A549 (cell line): ENCODE results near the gene TSHZ3. TPM values are rescaled to one million over a fixed set of nuclear protein-coding genes. Genes with fewer than 3 reads are reported as not detected.

ENCODE experiments used
- ATAC-seq, 2 experiments: fragments of 200-7000 bp in 1 of 2; fragments of >200 bp in 1 of 2; cut with Nextera tagmentation in 1 of 2; cut with Tn5 transposase in 1 of 2; 3 replicates each; pipeline versions ENCODE4 v1.8.0 to v1.9.1; 2018 to 2020; ENCODE audit warnings: mild to moderate bottlenecking in 1 of 2, moderate library complexity in 1 of 2
- CTCF ChIA-PET: fragments of 300-600 bp; sonication (Branson Sonifier 250); formaldehyde crosslinking; extraction: SDS; loops from one replicate; lab custom pipeline; 2021; ENCODE audit warnings: antibody characterized with exemption, inconsistent platforms; lab: Yijun Ruan, JAX
- POLR2A ChIA-PET: fragments of 350-600 bp; formaldehyde crosslinking; extraction: SDS; loops from one replicate; lab custom pipeline; 2021; ENCODE audit warnings: antibody characterized with exemption, inconsistent platforms; lab: Yijun Ruan, JAX
- DNase-seq, 2 experiments: peaks; one replicate each; pipeline versions ENCODE4 v3.0.0 to v3.0.0-alpha.2; 2011 to 2016; ENCODE audit warnings: low read depth in 1 of 2, low spot score in 1 of 2
- FAIRE-seq: peaks from 2 replicates; lab custom pipeline; 2011; peaks lifted over from hg19 to GRCh38; lab: Jason Lieb, UNC
- H3K27ac ChIP-seq, 2 experiments: fragments of >200 bp; sonication (Bioruptor Twin); formaldehyde crosslinking; 3 replicates each; pipeline ENCODE4 v1.5.1; 2016 to 2017
- H3K4me1 ChIP-seq: fragments of >200 bp; sonication (Bioruptor Twin); formaldehyde crosslinking; 3 replicates; pipeline ENCODE4 v1.6.1; 2016
- H3K4me2 ChIP-seq: fragments of >200 bp; sonication (Bioruptor Twin); formaldehyde crosslinking; 3 replicates; pipeline ENCODE4 v1.6.1; 2016
- H3K4me3 ChIP-seq: fragments of >200 bp; sonication (Bioruptor Twin); formaldehyde crosslinking; 3 replicates; pipeline ENCODE4 v1.5.1; 2016
- H3K9me3 ChIP-seq: fragments of >200 bp; sonication (Bioruptor Twin); formaldehyde crosslinking; 3 replicates; pipeline ENCODE4 v1.6.1; 2016
- CBX8 ChIP-seq: fragments of 200-600 bp; sonication (generic); IDR thresholded peaks from 2 replicates; pipeline ENCODE4 v1.6.1; 2016
- CHD2 ChIP-seq: fragments of 150-350 bp; IDR thresholded peaks from 2 replicates; pipeline ENCODE4 v1.6.1; 2014; ENCODE audit warnings: low read length; ENCODE audit not compliant: partially characterized antibody
- FOSL2 ChIP-seq, 2 experiments: fragments of 450-650 bp in 1 of 2; fragments of >200 bp in 1 of 2; sonication (Bioruptor Twin) in 1 of 2; formaldehyde crosslinking; IDR thresholded peaks; 2 replicates each; pipeline versions ENCODE4 v1.5.0 to v1.6.1; 2016 to 2020; ENCODE audit warnings: mild to moderate bottlenecking in 1 of 2, moderate library complexity in 1 of 2
- HDAC2 ChIP-seq: fragments of 200-600 bp; sonication (generic); IDR thresholded peaks from 2 replicates; pipeline ENCODE4 v1.6.1; 2016
- HOXA7 ChIP-seq: fragments of 250-450 bp; sonication (Bioruptor Pico); IDR thresholded peaks from 2 replicates; pipeline ENCODE4 v1.5.0; 2020; ENCODE audit warnings: mild to moderate bottlenecking, moderate library complexity
- HOXB5 ChIP-seq: fragments of 250-450 bp; sonication (Bioruptor Pico); IDR thresholded peaks from 2 replicates; pipeline ENCODE4 v1.5.0; 2020; ENCODE audit warnings: mild to moderate bottlenecking, moderate library complexity
- JUNB ChIP-seq: fragments of >200 bp; sonication (Bioruptor Twin); formaldehyde crosslinking; IDR thresholded peaks from 2 replicates; pipeline ENCODE4 v1.6.1; 2016
- RAD21 ChIP-seq, 2 experiments: fragments of >200 bp in 1 of 2; sonication (Bioruptor Twin) in 1 of 2; formaldehyde crosslinking in 1 of 2; IDR thresholded peaks in 1 of 2; conservative IDR thresholded peaks in 1 of 2; 2 replicates in 1 of 2; 3 replicates in 1 of 2; pipeline ENCODE4 v1.6.1; 2012 to 2018; ENCODE audit warnings: inconsistent platforms in 1 of 2
- RARB ChIP-seq: fragments of 250-450 bp; sonication (Bioruptor Pico); IDR thresholded peaks from 2 replicates; pipeline ENCODE4 v1.8.0; 2021; ENCODE audit warnings: mild to moderate bottlenecking, moderate library complexity
- RCOR1 ChIP-seq: fragments of 150-350 bp; IDR thresholded peaks from 2 replicates; pipeline ENCODE4 v1.6.1; 2014; ENCODE audit warnings: antibody characterized with exemption, low read length, low read depth
- SMC3 ChIP-seq: fragments of >200 bp; sonication (Bioruptor Twin); formaldehyde crosslinking; IDR thresholded peaks from 3 replicates; pipeline ENCODE4 v1.6.1; 2018; ENCODE audit warnings: inconsistent platforms
- TFCP2L1 ChIP-seq: fragments of 250-450 bp; sonication (Bioruptor Pico); IDR thresholded peaks from 2 replicates; pipeline ENCODE4 v1.5.0; 2021; ENCODE audit warnings: mild to moderate bottlenecking
- TP53 ChIP-seq: fragments of 250-450 bp; sonication (Bioruptor Pico); IDR thresholded peaks from 2 replicates; pipeline ENCODE4 v1.5.0; 2021; ENCODE audit warnings: mild to moderate bottlenecking, moderate library complexity
- ZNF302 ChIP-seq: fragments of 250-450 bp; sonication (Bioruptor Pico); IDR thresholded peaks from 2 replicates; pipeline ENCODE4 v1.9.0; 2021; ENCODE audit warnings: inconsistent platforms, mild to moderate bottlenecking, moderate library complexity
- WGBS: methylation state at CpG from one replicate; pipeline ENCODE4 v1.1.6; 2017; ENCODE audit errors: missing lambda C conversion rate; 5-methylcytosine and 5-hydroxymethylcytosine counted together
- polyA plus RNA-seq, 4 experiments: library from polyadenylated mRNA; depleted of rRNA in 3 of 4; stranded (reverse); fragments of >200 nt; fragmentation: RNase III in 1 of 4; extraction: RNeasy Plus Mini Kit Qiagen cat#74134 plus additional on column Dnase treatment in 1 of 4; gene quantifications; 2 replicates in 3 of 4; 3 replicates in 1 of 4; pipeline ENCODE4 v1.2.3, GENCODE V29; 2011 to 2017
- TF ChIP-seq, protein P1 (sequence below): fragments of 150-350 bp; IDR thresholded peaks from 2 replicates; pipeline ENCODE4 v1.6.1; 2014; ENCODE audit warnings: low read depth, mild to moderate bottlenecking, low read length
- TF ChIP-seq, protein P2 (sequence below): fragments of 200-600 bp; sonication (generic); IDR thresholded peaks from 2 replicates; pipeline ENCODE4 v1.6.1; 2016; ENCODE audit warnings: antibody characterized with exemption, mild to moderate bottlenecking, moderate library complexity

Gene TSHZ3
- polyA plus RNA-seq, 2 of the 4 experiments (the other 2 are of a cell fraction) = 0.92 to 2.0 TPM

DNA sequence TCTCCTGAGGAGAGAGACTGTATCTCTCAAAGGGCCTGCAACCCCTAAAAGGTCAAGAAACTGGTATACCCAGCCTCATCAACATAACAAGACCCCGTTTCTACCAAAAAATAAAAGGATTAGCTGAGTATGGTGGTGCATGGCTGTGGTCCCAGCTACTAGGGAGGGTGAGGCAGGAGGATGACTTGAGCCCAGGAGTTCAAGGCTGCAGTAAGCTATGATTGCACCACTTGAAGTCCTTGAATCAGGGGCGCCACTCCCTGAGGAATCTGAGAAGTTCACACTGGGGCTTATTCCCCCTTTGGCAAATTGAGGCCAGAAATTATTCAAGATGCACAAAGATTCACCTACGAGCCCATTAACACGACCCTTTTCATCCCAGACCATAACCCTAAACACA is 83.0 kb downstream of the TSHZ3 start (continued):
- TF ChIP-seq, protein P1, sequence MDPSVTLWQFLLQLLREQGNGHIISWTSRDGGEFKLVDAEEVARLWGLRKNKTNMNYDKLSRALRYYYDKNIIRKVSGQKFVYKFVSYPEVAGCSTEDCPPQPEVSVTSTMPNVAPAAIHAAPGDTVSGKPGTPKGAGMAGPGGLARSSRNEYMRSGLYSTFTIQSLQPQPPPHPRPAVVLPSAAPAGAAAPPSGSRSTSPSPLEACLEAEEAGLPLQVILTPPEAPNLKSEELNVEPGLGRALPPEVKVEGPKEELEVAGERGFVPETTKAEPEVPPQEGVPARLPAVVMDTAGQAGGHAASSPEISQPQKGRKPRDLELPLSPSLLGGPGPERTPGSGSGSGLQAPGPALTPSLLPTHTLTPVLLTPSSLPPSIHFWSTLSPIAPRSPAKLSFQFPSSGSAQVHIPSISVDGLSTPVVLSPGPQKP = no peak
- TF ChIP-seq RCOR1 = no peak
- no peak for TF ChIP-seq HOXA7 (CRISPR knock-in tag)
- no peak for TF ChIP-seq FOSL2 (IDR thresholded peaks at IDR 0.05)
- no peak for TF ChIP-seq FOSL2 (CRISPR knock-in tag; IDR thresholded peaks at IDR 0.05)

DNA sequence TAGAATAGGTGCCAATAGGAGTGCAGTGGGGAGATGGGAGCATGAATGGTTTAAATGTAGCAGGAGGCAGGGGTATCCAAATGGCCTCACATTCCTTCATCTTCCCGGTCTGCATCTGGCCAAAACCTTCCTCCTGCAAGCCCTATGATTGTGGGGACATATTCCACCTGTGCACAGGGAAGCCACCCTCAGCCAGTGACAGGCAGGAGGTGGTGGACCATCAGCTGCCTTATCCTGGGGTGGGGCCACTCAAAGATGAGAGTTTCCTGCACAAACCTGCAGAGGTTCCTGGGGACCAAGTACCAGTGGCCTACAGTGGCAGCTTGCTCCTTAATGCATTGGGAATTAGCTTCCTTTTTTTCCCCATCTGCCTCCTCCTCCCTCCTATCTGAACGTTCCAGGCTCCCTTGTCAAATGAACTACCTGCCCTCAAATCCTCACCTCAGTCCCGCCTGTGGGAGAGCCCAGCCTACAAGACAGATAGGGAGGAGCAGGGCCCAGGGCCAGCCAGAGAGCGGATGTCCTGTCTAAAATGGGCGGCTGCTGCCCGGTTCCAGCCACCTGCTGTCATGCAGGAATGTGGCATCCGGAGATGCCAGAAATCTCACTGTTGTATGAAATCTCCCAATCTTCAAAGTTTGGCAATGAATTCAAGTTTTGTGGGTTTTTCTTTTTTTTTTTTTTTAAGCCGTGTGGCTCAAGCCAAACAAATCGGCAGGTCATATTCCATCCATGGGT is 85.0 kb downstream of the TSHZ3 start:
- no peak for ATAC-seq
- Histone ChIP-seq H3K4me3 (no peak overlapping the region), H3K4me2 (no peak overlapping the region), H3K27ac (no peak overlapping the region), H3K4me1 (no peaks in the 10 kb centered on the region), H3K9me3 (peaks cover 12% of the 10 kb centered on the region; the same call in 2 of the 3 replicates)
- WGBS = 37% methylated on average over 9 of the region's 9 CpGs
- no peak for TF ChIP-seq CHD2
- no peak for TF ChIP-seq TFCP2L1 (CRISPR knock-in tag)
- no peak for TF ChIP-seq RAD21 (conservative IDR thresholded peaks at IDR 0.05 in 1 of 2, IDR thresholded peaks at IDR 0.05 in 1 of 2)
- TF ChIP-seq TP53 = no peak
- no peak for DNase-seq
- no peak for FAIRE-seq
- CTCF ChIA-PET = interaction anchor here (0.7 to 1.9 kb wide), 4 partner anchors 10 to 86 kb away, joined by 3 to 7 read pairs (median 4); no protein-coding TSS in a partner anchor
- POLR2A ChIA-PET = no interaction called here

DNA sequence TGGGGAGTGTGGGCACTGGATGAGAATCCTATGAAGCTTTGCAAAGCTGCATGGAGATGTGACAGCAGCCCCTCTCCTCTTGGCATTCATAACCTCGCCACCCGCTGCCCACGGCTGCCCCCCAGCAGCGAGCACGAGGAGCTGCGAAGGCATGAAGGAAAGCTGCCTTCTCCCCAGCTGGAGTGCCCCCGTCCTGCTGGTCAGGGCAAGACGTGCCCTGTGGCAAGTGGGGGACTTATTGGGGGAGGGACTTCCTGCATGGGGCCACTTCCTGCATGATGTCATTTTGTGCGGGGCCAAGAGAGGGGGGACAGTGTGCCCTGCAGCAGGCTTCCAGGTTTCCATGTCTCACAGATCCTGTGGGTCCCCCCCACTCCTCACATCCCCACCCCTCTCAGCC is 85.9 kb downstream of the TSHZ3 start:
- H3K9me3 ChIP-seq = peaks cover 20% of the 10 kb centered on the region
- POLR2A ChIA-PET = no interaction called here
- H3K4me3 ChIP-seq = no peak overlapping the region
- ATAC-seq (no peak), DNase-seq (no peak)
- no peaks in the 10 kb centered on the region for H3K4me1 ChIP-seq
- TF ChIP-seq HDAC2 (no peak), JUNB (no peak), ZNF302 (CRISPR knock-in tag) (no peak), SMC3 (no peak), CBX8 (no peak), RARB (CRISPR knock-in tag) (no peak), HOXB5 (CRISPR knock-in tag) (no peak)
- TF ChIP-seq, protein P2, sequence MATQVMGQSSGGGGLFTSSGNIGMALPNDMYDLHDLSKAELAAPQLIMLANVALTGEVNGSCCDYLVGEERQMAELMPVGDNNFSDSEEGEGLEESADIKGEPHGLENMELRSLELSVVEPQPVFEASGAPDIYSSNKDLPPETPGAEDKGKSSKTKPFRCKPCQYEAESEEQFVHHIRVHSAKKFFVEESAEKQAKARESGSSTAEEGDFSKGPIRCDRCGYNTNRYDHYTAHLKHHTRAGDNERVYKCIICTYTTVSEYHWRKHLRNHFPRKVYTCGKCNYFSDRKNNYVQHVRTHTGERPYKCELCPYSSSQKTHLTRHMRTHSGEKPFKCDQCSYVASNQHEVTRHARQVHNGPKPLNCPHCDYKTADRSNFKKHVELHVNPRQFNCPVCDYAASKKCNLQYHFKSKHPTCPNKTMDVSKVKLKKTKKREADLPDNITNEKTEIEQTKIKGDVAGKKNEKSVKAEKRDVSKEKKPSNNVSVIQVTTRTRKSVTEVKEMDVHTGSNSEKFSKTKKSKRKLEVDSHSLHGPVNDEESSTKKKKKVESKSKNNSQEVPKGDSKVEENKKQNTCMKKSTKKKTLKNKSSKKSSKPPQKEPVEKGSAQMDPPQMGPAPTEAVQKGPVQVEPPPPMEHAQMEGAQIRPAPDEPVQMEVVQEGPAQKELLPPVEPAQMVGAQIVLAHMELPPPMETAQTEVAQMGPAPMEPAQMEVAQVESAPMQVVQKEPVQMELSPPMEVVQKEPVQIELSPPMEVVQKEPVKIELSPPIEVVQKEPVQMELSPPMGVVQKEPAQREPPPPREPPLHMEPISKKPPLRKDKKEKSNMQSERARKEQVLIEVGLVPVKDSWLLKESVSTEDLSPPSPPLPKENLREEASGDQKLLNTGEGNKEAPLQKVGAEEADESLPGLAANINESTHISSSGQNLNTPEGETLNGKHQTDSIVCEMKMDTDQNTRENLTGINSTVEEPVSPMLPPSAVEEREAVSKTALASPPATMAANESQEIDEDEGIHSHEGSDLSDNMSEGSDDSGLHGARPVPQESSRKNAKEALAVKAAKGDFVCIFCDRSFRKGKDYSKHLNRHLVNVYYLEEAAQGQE = no peak
- TF ChIP-seq, all 56 proteins: peak for 0
- WGBS = 33% methylated on average over 9 of the region's 9 CpGs
- no peak for FAIRE-seq
- CTCF ChIA-PET = interaction anchor here (0.7 to 1.9 kb wide), 4 partner anchors 10 to 1306 kb away, joined by 3 to 7 read pairs (median 4); no protein-coding TSS in a partner anchor
- H3K27ac ChIP-seq = no peak overlapping the region
- no peak overlapping the region for H3K4me2 ChIP-seq
